Peyer's patch (tissue), 4 donors: ENCODE results near the gene ALDH3A2.
A peak's percentile ranks its signal among the peaks of the same experiment; 100 is the strongest.

ENCODE experiments used
- POLR2A ChIP-seq, 2 donors: fragments of 450-650 bp; IDR thresholded peaks; one replicate each; pipeline ENCODE4 v1.5.1; 2017; ENCODE audit warnings: antibody characterized with exemption in 2 of 2, mild to moderate bottlenecking in 2 of 2, moderate library complexity in 2 of 2
- TF ChIP-seq, protein P1 (sequence below), 6 experiments: fragments of 450-650 bp in 4 of 6; fragments of 200-600 bp in 2 of 6; sonication (generic) in 1 of 6; IDR thresholded peaks; one replicate each; pipeline ENCODE4 v1.5.1; 2017 to 2019; ENCODE audit warnings: antibody characterized with exemption in 6 of 6, mild to moderate bottlenecking in 3 of 6, moderate library complexity in 1 of 6

DNA sequence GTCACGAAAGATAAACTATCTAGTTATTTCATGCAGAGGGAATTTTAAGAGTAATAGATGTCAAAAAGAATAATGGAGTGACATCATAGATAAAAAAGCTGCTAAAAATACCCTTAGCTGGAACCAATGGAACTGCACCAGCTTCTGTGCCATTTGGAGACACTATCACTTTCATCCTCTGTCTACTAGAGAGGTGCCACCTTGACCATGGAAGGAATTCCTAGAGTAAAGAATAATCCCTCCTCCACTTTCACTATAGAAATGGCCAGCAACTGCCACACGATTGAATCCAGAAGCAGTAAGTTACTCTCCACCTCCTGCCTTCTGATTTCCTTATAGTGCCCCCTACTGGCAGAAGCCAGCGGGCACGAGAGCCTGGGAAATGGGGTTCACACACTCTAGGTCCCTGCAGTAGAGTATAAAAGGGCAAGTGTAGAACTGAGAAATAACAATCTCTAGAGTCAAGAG lies 2.8 kb upstream of the ALDH3A2 start:
- TF ChIP-seq, protein P1, sequence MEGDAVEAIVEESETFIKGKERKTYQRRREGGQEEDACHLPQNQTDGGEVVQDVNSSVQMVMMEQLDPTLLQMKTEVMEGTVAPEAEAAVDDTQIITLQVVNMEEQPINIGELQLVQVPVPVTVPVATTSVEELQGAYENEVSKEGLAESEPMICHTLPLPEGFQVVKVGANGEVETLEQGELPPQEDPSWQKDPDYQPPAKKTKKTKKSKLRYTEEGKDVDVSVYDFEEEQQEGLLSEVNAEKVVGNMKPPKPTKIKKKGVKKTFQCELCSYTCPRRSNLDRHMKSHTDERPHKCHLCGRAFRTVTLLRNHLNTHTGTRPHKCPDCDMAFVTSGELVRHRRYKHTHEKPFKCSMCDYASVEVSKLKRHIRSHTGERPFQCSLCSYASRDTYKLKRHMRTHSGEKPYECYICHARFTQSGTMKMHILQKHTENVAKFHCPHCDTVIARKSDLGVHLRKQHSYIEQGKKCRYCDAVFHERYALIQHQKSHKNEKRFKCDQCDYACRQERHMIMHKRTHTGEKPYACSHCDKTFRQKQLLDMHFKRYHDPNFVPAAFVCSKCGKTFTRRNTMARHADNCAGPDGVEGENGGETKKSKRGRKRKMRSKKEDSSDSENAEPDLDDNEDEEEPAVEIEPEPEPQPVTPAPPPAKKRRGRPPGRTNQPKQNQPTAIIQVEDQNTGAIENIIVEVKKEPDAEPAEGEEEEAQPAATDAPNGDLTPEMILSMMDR (IDR thresholded peaks at IDR 0.05): peak; percentile 46 to 66 (median 60)
- TF ChIP-seq POLR2A (IDR thresholded peaks at IDR 0.05): no peak
